GM12878 (cell line): ENCODE results near the gene DAAM2. TPM values are rescaled to one million over a fixed set of nuclear protein-coding genes. Genes with fewer than 3 reads are reported as not detected.

ENCODE experiments used
- ATAC-seq: fragments of 200-7000 bp; cut with Tn5 transposase; 3 replicates; pipeline ENCODE4 v1.9.1; 2020; ENCODE audit warnings: mild to moderate bottlenecking, moderate library complexity
- BruUV-seq: library from RNA; stranded (reverse); fragments of 400-500 nt; replicated peaks from 2 replicates; lab custom pipeline; 2021; lab: Mats Ljungman, UMichigan
- CTCF ChIA-PET: fragments of 300-600 bp; sonication (Branson Sonifier 250); formaldehyde crosslinking; extraction: SDS; loops from one replicate; lab custom pipeline; 2021; ENCODE audit warnings: inconsistent platforms; lab: Yijun Ruan, JAX
- POLR2A ChIA-PET: fragments of 350-600 bp; formaldehyde crosslinking; extraction: SDS; loops from one replicate; lab custom pipeline; 2021; ENCODE audit warnings: inconsistent platforms; lab: Charles Lee
- RAD21 ChIA-PET: fragments of 300-600 bp; sonication (Branson Sonifier 250); formaldehyde crosslinking; loops from one replicate; lab custom pipeline; 2023; ENCODE audit warnings: antibody characterized with exemption; ENCODE audit not compliant: unreplicated experiment; lab: Charles Lee
- SMC1A ChIA-PET: fragments of 300-600 bp; sonication (Branson Sonifier 250); formaldehyde crosslinking; loops from one replicate; lab custom pipeline; 2023; ENCODE audit not compliant: unreplicated experiment, uncharacterized antibody; lab: Charles Lee
- DNase-seq: peaks from one replicate; pipeline ENCODE4 v3.0.0-alpha.2; 2011; ENCODE audit warnings: low read depth, low spot score
- FAIRE-seq: peaks from 3 replicates; lab custom pipeline; 2011; peaks lifted over from hg19 to GRCh38; lab: Jason Lieb, UNC
- H2AFZ ChIP-seq: 2 replicates; pipeline ENCODE4 v1.6.0; 2011; ENCODE audit warnings: low read depth, low read length, control low read depth; ENCODE audit not compliant: control insufficient read depth
- H3K27ac ChIP-seq: 2 replicates; pipeline ENCODE4 v1.5.1; 2011; ENCODE audit warnings: control low read depth; ENCODE audit not compliant: control insufficient read depth, insufficient read depth
- H3K27me3 ChIP-seq, 2 experiments: replicated peaks in 1 of 2; 2 replicates each; pipeline versions ENCODE4 v1.6.0 to v1.6.1; 2011; ENCODE audit warnings: low read length in 1 of 2; ENCODE audit not compliant: control insufficient read depth in 2 of 2, insufficient read depth in 2 of 2
- H3K36me3 ChIP-seq, 2 experiments: 2 replicates each; pipeline ENCODE4 v1.5.1; 2011; ENCODE audit warnings: low read length in 1 of 2; ENCODE audit not compliant: control insufficient read depth in 2 of 2, insufficient read depth in 2 of 2
- H3K4me1 ChIP-seq: 2 replicates; pipeline ENCODE4 v1.6.1; 2011; ENCODE audit warnings: mild to moderate bottlenecking, low read length, moderate library complexity, mixed read lengths; ENCODE audit not compliant: control insufficient read depth, insufficient read depth
- H3K4me2 ChIP-seq: 2 replicates; pipeline ENCODE4 v1.6.0; 2011; ENCODE audit warnings: control low read depth; ENCODE audit not compliant: control insufficient read depth, insufficient read depth
- H3K4me3 ChIP-seq: fragments of 200-600 bp; sonication (generic); 2 replicates; pipeline ENCODE4 v1.5.1; 2016
- H3K79me2 ChIP-seq: 2 replicates; pipeline ENCODE4 v1.6.0; 2011; ENCODE audit warnings: low read length; ENCODE audit not compliant: control insufficient read depth, insufficient read depth
- H3K9ac ChIP-seq: 2 replicates; pipeline ENCODE4 v1.8.0; 2011; ENCODE audit warnings: low read length, control low read depth, mixed read lengths; ENCODE audit not compliant: control insufficient read depth, insufficient read depth
- H3K9me3 ChIP-seq: replicated peaks from 3 replicates; pipeline ENCODE4 v1.5.1; 2011; ENCODE audit warnings: mild to moderate bottlenecking, low read length; ENCODE audit not compliant: control insufficient read depth, insufficient read depth
- H4K20me1 ChIP-seq: 2 replicates; pipeline ENCODE4 v1.6.0; 2011; ENCODE audit not compliant: control insufficient read depth, insufficient read depth
- DPF2 ChIP-seq: fragments of 450-650 bp; IDR thresholded peaks from 2 replicates; pipeline ENCODE4 v1.6.1; 2017; ENCODE audit warnings: mild to moderate bottlenecking
- HDAC6 ChIP-seq: fragments of 200-600 bp; sonication (generic); IDR thresholded peaks from one replicate; pipeline ENCODE4 v1.8.0; 2017; ENCODE audit warnings: antibody characterized with exemption; ENCODE audit not compliant: unreplicated experiment
- HSF1 ChIP-seq: fragments of 150-350 bp; IDR thresholded peaks from 2 replicates; pipeline ENCODE4 v1.6.1; 2014; ENCODE audit warnings: mild to moderate bottlenecking, low read depth, low read length
- RB1 ChIP-seq: fragments of 450-650 bp; formaldehyde crosslinking; IDR thresholded peaks from 2 replicates; pipeline ENCODE4 v1.6.1; 2017; ENCODE audit warnings: mild to moderate bottlenecking, borderline replicate concordance
- RCOR1 ChIP-seq: conservative IDR thresholded peaks from 2 replicates; pipeline ENCODE4 v1.6.1; 2012; ENCODE audit warnings: low read depth, low read length, improper control_type of control experiment
- TBL1XR1 ChIP-seq: IDR thresholded peaks from 2 replicates; pipeline ENCODE4 v1.6.1; 2012; ENCODE audit warnings: low read depth, low read length, improper control_type of control experiment
- ZNF217 ChIP-seq: fragments of 450-650 bp; IDR thresholded peaks from 2 replicates; pipeline ENCODE4 v1.6.1; 2017; ENCODE audit warnings: antibody characterized with exemption, mild to moderate bottlenecking
- ZNF384 ChIP-seq: IDR thresholded peaks from 2 replicates; pipeline ENCODE4 v1.6.1; 2012; ENCODE audit warnings: low read depth, mild to moderate bottlenecking, low read length, improper control_type of control experiment, borderline replicate concordance
- ZZZ3 ChIP-seq: IDR thresholded peaks from 2 replicates; pipeline ENCODE4 v1.6.1; 2011; ENCODE audit warnings: low read depth; ENCODE audit not compliant: control insufficient read depth, insufficient read length
- WGBS: methylation state at CpG from one replicate; pipeline ENCODE4 v1.1.6; 2016; ENCODE audit warnings: low lambda C conversion rate; ENCODE audit not compliant: insufficient replicate concordance, insufficient coverage; ENCODE audit errors: missing lambda C conversion rate; 5-methylcytosine and 5-hydroxymethylcytosine counted together
- in situ Hi-C: fragments of 300-500 bp; cut with MboI; formaldehyde crosslinking; loops from 9 replicates; pipeline ENCODE4 v1.14.3; 2018; ENCODE audit warnings: mixed read lengths
- intact Hi-C: fragments of 100-400 bp; cut with micrococcal nuclease; formaldehyde crosslinking; loops from one replicate; pipeline ENCODE4 v1.14.2; 2022; ENCODE audit not compliant: unreplicated experiment
- polyA plus RNA-seq, 11 experiments: library from polyadenylated mRNA; depleted of rRNA in 4 of 11; unstranded in 6 of 11; stranded (reverse) in 5 of 11; fragments of >200 nt; fragmentation: Nextera tagmentation in 4 of 11; fragmentation: Illumina TruSeq in 1 of 11; extraction: Ambion mirVana in 4 of 11; extraction: Trizol in 1 of 11; gene quantifications; 1 replicate in 1 of 11; 2 replicates in 10 of 11; pipeline versions ENCODE4 v1.2.1 to v1.2.3, GENCODE V29; 2011 to 2016; ENCODE audit warnings: inconsistent platforms in 2 of 11, missing spikeins in 2 of 11, low read depth in 1 of 11
- total RNA-seq, 4 experiments: library from RNA; depleted of rRNA in 3 of 4; stranded (reverse); fragments of >200 nt in 3 of 4; fragmentation: Illumina TruSeq in 1 of 4; extraction: Trizol in 1 of 4; gene quantifications; 2 replicates each; pipeline versions ENCODE4 v1.2.1 to v1.2.3, GENCODE V29; 2013 to 2021
- TF ChIP-seq, protein P1 (sequence below): fragments of 450-650 bp; IDR thresholded peaks from 2 replicates; pipeline ENCODE4 v1.6.1; 2017; ENCODE audit warnings: mild to moderate bottlenecking, low read depth, inconsistent platforms; ENCODE audit not compliant: poor library complexity, severe bottlenecking
- TF ChIP-seq, protein P2 (sequence below): IDR thresholded peaks from 2 replicates; pipeline ENCODE4 v1.6.1; 2011; ENCODE audit warnings: borderline replicate concordance, low read depth, mild to moderate bottlenecking, moderate library complexity, low read length; ENCODE audit not compliant: insufficient read depth, poor library complexity, severe bottlenecking

Gene DAAM2
- total and polyA plus RNA-seq, 10 of the 15 experiments (the other 5 are each of a cell fraction or from before 2014, with no cell fraction given): 0.05 to 0.22 TPM; not detected in 8

DNA sequence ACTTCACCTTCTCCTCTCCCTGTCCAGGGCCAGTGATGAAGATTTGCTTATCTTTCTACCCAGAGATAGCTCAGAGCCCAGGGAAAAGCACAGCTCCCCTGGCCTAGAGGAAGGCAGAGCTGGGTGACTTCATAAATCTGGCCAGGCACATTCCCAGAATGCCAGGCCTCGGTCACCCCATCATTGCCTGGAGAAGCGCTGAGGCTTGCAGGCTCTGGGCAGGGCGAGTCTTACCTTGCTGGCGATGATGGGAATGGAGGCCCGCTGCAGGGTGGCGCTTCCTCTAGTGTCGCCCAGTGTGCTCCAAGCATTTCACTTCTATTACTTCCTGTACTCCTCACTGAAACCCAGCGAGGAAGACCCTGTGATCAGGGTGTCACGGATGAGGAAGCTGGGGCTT lies 60.1 kb downstream of the DAAM2 start:
- ChIA-PET POLR2A (interaction anchor here (0.5 kb wide), 1 partner anchor 548 kb away, joined by 5 read pairs; no protein-coding TSS in a partner anchor), CTCF (interaction anchor here (1.1 to 9.0 kb wide), 4 partner anchors 12 to 490 kb away, joined by 3 to 135 read pairs (median 4); no protein-coding TSS in a partner anchor), RAD21 (interaction anchor here (1.0 to 1.5 kb wide), 4 partner anchors 37 to 210 kb away, joined by 3 to 4 read pairs (median 4); no protein-coding TSS in a partner anchor), SMC1A (interaction anchor here (0.7 to 6.5 kb wide), 6 partner anchors 11 to 323 kb away, joined by 3 to 38 read pairs (median 4); no protein-coding TSS in a partner anchor)
- Histone ChIP-seq H3K9me3 (no peaks in the 10 kb centered on the region), H3K4me3 (no peak overlapping the region), H3K79me2 (no peaks in the 10 kb centered on the region), H3K4me2 (no peak overlapping the region), H3K36me3 (no peaks in the 10 kb centered on the region), H3K27ac (no peak overlapping the region), H3K4me1 (no peaks in the 10 kb centered on the region), H3K9ac (no peak overlapping the region), H3K27me3 (no peaks in the 10 kb centered on the region; a peak in 1 of 4 replicates), H4K20me1 (no peaks in the 10 kb centered on the region), H2AFZ (no peak overlapping the region)
- WGBS: 50% methylated on average over 9 of the region's 9 CpGs
- no peak for TF ChIP-seq HDAC6
- TF ChIP-seq, protein P1, sequence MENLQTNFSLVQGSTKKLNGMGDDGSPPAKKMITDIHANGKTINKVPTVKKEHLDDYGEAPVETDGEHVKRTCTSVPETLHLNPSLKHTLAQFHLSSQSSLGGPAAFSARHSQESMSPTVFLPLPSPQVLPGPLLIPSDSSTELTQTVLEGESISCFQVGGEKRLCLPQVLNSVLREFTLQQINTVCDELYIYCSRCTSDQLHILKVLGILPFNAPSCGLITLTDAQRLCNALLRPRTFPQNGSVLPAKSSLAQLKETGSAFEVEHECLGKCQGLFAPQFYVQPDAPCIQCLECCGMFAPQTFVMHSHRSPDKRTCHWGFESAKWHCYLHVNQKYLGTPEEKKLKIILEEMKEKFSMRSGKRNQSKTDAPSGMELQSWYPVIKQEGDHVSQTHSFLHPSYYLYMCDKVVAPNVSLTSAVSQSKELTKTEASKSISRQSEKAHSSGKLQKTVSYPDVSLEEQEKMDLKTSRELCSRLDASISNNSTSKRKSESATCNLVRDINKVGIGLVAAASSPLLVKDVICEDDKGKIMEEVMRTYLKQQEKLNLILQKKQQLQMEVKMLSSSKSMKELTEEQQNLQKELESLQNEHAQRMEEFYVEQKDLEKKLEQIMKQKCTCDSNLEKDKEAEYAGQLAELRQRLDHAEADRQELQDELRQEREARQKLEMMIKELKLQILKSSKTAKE: no peak
- TF ChIP-seq DPF2: no peak
- no peak for TF ChIP-seq HSF1
- TF ChIP-seq RCOR1: no peak
- no peak for TF ChIP-seq RB1
- TF ChIP-seq ZNF384: no peak
- TF ChIP-seq, protein P2, sequence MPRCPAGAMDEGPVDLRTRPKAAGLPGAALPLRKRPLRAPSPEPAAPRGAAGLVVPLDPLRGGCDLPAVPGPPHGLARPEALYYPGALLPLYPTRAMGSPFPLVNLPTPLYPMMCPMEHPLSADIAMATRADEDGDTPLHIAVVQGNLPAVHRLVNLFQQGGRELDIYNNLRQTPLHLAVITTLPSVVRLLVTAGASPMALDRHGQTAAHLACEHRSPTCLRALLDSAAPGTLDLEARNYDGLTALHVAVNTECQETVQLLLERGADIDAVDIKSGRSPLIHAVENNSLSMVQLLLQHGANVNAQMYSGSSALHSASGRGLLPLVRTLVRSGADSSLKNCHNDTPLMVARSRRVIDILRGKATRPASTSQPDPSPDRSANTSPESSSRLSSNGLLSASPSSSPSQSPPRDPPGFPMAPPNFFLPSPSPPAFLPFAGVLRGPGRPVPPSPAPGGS: no peak
- TF ChIP-seq TBL1XR1: no peak
- TF ChIP-seq ZNF217: no peak
- no peak for TF ChIP-seq ZZZ3
- no peak for FAIRE-seq
- BruUV-seq: no TSS peak
- DNase-seq: no peak
- intact Hi-C loops (no loop called here), in situ Hi-C loops (no loop called here)
- ATAC-seq: no peak
